ENCODE results near the gene FRMD3.
"Not testable (repeated sequence)": the region's sequence is repeated elsewhere in the genome, so short reads cannot be mapped to it uniquely, and the experiment has no call there.

Gene FRMD3

DNA sequence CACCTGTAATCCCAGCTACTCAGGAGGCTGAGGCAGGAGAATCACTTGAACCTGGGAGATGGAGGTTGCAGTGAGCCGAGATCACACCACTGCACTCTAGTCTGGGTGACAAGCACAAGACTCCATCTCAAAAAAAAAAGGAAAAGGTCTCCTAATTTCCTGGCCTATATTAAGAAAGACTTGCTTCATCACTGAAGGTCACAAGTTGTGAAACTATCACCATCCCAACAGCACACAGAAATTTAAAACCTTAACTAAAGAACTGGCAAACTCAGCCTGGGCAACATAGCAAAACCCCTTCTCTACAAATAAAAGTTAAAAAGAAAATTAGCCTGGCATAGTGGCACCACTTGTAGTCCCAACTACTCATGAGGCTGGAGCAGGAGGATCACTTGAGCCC is 17.2 kb downstream of the FRMD3 start:
- no peak for DNase-seq

DNA sequence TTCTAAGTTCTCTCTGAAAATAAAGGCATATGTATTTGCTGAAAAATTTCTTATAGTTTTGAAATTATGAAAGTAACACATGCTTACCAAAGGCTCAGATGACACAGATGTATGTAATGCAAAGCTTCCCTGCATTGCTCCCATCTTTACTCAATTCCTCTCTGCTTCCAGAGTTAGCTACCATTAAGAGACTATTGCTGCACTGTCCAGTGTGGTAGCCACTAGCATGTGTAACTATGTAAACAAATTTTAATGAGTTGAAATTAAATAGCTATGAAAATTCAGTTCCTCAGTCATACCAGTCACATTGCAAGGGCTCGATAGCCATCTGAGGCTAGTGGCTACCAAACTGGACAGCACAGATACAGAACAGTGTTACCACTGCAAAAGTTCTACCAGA is 17.9 kb downstream of the FRMD3 start:
- DNase-seq = no peak

DNA sequence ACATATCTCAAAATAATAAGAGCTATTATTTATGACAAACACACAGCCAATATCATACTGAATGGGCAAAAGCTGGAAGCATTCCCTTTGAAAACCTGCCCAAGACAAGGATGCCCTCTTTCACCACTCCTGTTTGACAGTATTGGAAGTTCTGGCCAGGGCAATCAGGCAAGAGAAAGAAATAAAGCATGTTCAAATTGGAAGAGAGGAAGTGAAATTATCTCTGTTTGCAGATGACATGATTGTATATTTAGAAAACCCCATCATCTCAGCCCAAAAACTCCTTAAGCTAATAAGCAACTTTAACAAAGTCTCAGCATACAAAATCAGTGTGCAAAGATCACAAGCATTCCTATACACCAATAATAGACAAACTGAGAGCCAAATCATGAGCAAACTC is 20.2 kb downstream of the FRMD3 start:
- not testable (repeated sequence) for DNase-seq

DNA sequence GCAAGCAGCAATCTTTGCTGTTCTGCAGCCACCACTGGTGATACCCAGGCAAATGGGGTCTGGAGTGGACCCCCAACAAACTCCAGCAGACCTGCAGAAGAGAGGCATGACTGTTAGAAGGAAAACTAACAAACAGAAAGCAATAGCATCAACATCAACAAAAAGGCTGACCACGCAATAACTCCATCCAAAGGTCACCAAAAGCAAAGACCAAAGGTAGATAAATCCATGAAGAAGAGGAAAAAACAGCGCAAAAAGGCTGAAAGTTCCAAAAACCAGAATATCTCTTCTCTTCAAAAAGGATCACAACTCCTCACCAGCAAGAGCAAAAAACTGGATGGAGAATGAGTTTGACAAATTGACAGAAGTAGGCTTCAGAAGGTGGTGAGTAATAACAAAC is 23.4 kb downstream of the FRMD3 start:
- no peak for DNase-seq

DNA sequence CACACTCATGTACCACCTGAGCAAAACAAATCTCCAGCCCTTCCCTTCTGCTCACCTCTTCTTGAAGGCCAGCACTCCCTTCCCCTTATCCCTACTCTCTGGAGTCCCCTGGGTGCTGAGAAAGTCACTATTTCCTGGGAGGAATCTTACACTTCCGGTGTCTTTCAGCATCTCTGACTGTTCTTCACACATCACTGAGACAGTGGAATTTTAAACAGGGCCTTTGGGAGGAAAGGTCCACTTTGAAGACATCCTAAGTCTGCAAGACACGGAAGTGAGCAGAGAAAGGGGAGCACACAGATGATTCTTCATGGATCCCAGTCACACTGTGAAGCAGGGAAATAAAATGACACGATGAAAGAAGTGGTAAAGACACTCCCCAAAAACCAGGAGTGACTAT is 25.6 kb downstream of the FRMD3 start:
- DNase-seq = no peak

DNA sequence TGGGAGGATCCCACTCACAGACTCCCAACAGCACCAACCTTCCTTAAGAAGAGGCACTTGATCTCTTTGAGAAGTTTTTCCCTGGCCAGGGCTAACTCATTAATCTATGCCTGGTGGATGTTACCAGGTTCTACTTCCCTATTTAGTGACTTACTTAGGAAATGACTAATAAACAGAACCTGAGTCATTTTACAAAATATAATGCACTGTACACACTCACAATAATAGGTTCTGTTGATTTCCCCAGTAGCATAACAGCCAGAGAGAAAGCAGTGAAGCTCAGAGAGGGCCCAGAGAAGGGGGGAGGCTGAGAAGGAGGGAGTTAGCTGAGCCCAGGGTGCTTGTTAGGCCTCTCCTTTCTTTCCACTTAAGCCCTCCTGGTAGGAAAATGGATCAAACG is 27.1 kb downstream of the FRMD3 start:
- no peak for DNase-seq

DNA sequence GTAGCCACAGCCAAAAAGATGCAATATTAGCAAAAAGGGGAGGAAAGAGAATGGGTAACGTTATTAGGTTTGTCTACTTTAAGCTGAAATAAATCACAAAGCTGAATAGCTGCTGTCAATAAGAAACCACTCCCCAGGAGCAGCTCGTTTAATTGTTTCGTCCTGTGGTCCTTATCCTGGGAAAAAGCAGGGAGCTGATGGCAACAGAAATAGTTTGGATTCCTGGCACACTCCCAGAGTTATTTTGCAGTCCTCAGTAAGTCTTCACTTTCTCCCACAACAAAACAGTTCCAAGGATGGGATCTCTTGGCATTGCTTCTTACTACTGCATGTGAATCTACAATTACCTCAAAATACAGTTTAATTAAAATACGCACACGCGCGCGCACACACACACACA is 28.8 kb downstream of the FRMD3 start:
- DNase-seq = no peak

DNA sequence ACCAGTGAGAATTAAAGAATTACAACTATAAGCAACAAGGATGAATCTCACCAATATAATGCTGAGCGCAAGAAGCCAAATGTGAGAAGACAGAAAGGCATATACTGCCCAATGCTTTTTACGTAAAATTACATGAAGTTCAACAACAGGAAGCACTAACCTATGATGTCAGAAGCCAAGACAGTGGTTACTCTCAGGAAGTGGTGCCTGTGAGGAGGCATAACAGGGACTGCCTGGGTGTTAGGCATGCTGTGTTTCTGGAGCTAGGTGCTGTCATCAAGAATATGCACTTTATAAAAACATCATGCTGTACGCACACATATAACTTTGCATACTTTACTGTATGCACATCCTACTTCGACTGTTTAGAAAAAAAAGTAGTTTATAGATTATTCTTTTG is 30.1 kb downstream of the FRMD3 start:
- DNase-seq = no peak

DNA sequence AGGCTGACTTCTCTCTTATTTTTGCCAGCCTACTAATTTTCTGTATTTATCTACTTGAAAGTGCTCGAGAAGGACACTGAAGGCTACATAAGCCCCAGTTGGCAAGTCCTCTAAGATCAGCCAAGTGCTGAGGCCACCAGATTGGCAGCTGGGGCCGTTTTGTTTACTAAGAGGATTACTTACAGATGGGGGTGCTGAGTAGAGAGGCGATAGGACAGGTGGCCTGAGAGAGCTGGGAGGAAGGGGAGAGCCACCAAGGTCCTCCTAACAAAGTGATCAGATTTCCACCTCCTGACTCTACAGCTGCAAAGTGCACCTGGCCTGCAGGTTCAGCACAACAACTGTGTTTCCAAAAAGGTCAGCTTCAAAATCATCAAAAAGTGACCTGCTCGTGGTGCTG is 32.9 kb downstream of the FRMD3 start:
- no peak for DNase-seq

DNA sequence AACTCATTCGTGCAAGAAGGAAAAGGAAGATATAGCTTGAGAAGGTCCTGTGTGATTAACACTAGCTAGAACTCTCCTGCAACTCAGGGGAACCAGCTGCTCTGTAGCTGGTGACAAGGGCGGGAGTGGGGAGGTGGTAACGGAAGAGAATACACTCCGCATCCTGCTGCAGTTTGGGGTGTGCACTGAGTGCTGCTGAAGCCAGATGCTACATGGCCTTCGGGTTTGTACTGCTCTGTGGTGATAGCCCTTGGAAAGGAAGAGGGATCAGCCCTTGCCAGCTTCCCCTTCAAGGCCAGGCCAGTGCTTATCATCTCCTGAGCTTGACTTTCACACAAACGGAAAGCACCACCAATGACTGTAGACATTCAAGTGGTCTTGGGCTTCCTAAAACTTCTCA is 34.3 kb downstream of the FRMD3 start:
- DNase-seq = no peak

DNA sequence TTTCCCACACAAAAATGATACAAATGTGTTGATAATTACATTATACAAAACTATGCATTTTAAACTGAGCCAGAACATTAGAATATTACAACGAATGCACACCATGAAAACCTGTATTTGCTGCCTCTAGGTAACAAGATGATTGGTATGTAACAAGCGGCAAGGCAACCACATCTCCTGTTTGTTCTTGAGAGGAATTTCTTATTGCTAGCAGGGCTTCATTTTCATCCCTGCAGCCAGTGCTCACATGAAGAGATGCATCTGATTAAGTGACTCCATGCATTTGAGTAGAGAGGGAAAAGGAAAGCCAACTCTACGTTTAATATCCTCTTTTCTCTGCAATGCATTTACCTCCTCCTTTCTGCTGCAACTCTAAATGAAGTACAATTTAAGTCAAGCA is 36.6 kb downstream of the FRMD3 start:
- DNase-seq = no peak

DNA sequence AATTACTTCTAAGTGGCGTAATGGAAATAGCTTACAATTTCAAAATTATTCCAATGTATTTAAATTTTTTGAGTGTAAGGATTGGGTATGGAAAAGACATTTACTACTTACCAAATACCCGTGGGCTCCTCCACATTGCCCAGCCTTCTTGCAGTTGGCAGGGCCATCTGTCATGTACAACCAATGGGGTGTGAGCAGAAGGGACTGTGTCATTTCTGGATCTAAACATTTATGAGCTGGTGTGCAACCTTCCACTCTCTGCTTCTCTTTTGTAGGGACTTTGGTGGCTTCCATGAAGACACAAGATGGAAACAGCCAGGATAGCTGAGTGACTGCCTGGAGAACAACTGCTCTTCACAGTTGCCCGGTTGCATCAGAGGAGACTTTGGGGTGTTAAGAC is 40.8 kb downstream of the FRMD3 start:
- no peak for DNase-seq

DNA sequence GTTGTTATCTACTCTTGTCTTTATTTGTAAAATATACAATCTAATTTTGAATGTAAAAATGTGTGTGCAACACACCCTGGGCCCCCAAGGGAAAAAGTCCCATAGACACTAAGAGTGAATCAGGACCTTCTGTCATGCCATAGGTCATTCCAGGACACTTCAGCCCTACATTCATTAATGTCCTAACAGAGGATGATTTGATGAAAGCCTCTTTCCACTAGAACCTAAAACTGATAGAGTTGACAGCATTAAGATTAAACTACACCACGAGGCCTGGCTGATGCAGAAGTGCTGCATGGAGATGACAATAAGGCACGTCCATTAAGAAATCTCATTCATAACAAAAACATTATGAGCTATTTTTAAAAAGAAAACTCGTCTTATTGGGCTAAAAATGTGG is 46.2 kb downstream of the FRMD3 start:
- DNase-seq = no peak

DNA sequence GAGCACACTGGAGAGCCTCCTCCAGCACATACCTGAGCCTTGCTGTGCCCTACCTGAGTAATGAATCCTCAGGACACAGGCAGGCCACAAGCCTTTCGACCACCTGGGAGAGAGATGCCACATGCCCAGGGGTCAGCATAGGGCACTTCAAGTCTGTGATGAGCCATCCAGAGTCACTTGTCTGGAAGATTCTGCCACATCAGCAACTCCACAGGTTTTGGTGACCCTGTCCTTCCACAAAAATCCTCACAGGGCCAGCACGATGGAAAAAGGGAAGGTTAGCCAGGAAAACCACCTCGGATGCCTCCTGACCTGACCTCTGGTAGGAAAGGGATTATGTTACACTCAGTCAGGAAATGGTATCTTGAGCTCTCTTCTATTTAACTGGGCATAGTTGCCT is 46.8 kb downstream of the FRMD3 start:
- DNase-seq = no peak

DNA sequence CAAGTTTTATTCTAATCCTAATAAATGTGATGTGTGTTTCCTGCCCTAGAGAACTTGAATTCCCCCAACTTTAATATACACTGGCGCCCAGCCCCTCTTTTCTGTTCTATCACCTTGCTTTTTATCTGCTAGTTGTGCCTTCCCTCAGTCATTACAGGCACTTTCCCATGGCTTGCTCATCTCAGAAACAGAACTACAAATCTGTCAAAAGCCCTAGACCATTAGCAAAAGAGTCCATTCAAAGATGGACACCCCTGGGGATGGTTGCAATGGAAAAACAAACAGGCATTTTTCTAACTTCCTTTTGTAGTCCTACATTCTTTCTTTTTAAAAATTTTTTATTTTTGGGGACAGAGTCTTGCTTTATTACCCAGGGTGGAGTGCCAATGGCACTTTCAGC is 48.2 kb downstream of the FRMD3 start:
- DNase-seq = no peak

DNA sequence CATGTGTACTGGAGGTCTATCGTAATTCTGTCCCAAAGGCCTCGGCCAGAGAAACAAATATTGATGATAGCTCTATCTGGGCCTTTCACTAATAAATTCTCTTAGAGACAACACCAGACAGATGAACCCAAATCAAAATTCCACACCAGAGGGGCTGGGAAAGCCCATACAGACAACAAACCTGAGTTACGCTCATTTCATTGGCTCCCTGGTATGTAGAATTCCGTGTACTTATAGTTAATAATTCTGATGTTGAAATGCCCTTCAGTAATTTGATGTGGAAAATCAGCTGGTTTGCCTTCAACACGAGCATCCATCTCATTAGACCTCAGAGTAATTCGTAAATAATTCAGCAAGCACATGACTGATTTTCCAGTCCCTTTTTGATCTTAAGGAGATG is 53.2 kb downstream of the FRMD3 start:
- no peak for DNase-seq

DNA sequence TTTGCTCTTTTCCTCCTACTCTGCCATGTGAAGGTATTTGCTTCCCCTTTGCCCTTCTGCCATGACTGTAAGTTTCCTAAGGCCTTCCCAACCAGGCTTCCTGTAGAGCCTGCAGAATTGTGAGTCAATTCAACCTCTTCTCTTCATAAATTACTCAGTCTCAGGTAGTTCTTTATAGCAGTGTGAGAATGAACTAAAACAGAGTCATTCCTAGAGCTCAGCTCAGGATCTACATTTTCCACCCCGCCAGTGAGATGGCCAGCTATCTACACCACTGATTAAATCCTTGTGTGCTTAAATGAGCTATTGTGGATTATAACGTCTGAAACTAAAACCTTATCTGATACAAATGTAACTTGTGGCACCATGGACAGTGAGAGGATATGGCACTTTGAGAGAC is 55.0 kb downstream of the FRMD3 start:
- no peak for DNase-seq

DNA sequence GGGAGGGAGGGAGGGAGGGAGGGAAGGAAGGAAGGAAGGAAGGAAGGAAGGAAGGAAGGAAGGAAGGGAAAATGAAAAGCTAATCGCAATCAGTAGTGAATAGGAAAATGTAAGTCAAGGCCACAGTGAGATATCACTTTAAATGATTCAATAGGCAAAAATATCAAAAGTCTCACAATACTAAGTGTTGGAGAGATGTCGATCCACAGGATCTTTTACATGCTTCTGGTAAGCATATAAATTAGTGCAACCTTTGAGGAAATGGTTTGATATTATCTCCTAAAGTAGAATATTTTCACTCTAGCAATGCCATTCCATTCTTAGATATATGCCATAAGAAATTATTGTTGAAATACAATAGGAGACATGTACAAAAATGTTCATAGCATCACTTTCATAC is 58.4 kb downstream of the FRMD3 start:
- DNase-seq = no peak

DNA sequence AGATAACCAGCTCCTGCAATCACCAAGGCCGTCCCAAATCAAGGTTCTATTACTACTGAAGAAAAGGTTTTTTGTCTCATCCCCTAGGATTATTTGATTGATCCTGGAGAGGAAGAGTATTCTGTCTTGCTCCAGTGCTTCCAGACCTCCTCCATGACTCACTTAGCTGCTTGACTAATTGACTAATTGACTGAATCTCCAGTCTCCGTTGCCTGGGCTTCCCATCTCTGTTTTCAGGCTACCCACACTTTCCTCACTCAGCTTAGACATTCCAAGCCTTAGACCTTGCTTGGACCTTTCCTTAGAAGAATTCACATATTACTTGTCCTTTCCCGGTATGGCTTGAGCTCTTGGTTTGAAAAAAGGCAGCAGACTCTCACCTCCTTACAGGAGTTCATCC is 60.6 kb downstream of the FRMD3 start:
- DNase-seq = no peak

DNA sequence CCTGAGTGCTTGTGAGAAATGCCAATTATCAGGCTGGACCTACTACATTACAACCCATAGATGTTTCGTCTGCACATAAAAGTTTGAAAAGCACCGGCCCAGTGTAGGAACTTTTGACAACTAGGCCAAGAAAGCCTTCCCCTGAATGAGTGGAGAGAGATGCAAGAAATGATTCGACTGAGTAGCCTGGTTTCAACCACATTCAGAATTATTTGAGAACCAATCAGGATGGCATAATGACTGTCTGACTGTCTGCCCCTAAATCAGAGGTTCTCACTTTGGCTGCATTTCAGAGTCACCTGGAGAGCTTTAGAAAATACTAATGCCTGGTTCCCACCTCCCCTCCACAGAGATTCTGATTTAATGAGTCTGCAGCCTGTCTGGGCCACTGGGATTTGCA is 61.1 kb downstream of the FRMD3 start:
- no peak for DNase-seq

DNA sequence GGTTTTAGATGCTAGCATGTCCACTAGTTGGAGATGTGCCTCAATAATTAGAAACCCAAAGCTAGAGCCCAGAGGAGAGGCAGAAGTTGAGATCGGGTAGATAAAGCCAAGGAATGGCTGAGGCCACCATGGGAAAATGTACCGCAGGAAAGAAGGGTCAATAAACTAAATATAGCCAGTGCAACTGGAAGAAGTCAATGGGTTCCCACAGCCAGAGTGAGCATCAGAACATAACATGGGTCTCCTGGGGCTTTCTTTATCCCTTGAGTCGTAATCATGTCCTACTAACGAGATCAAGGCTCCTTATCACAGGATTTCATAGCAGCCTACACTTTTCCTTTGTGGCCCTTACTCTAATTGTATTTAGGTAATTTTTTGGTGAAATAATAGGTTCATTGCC is 61.7 kb downstream of the FRMD3 start:
- no peak for DNase-seq

DNA sequence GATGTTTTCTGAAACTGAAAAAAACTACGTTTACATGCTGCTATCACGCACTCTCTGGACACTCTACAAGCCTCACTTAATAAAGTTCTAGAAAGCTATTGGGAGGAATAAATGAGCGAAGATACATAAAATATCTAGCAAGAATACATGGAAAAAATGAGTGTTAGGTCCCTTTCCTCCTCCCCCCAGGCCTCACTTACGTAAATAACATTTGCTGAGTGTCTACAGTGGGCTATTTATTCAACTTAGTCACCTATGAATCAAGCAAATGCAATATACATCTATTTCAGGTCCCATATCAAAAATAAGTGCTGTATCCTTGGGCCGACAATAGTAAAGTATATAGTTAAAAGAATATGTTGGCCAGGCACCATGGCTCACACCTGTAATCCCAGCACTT is 62.5 kb downstream of the FRMD3 start:
- DNase-seq = no peak

DNA sequence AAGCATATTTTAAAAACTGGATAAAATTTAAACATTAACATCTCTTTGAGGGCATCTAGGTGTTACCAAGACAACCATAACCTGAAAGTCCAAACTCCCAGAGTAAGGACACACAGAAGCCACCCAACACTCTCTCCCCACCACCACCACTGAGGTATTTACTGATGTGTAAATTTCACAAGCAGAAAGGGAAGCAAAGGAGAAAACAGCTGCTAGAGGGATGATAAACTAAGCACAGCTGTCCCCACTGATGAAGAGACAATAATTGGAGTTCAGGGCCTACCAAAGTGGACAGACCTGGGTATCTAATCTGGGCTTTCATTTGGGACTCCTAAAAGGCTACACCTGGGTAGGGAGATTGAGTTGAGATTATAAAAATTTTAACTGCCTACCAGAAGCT is 63.6 kb downstream of the FRMD3 start:
- DNase-seq = no peak

DNA sequence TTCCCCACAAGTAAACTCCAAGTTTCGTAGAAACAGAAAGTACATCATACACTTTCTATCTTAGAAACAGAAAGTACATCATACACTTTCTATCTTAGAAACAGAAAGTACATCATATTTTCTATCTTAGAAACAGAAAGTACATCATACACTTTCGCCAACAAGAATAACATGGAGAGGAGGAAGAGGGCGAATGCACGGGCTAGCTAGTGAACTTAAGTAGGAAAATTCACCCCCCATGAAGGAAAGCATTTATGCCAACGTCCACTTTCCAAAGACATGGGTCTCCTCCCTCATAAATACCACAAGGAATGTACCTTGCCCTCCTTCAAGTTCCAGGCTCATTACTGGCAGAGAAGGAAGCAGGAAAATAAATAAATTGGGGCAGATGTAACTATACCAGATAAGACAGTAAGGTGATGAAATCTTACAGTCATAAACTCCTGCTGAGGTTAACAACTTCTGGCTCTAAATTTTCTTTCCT is 64.7 kb downstream of the FRMD3 start:
- DNase-seq = no peak

DNA sequence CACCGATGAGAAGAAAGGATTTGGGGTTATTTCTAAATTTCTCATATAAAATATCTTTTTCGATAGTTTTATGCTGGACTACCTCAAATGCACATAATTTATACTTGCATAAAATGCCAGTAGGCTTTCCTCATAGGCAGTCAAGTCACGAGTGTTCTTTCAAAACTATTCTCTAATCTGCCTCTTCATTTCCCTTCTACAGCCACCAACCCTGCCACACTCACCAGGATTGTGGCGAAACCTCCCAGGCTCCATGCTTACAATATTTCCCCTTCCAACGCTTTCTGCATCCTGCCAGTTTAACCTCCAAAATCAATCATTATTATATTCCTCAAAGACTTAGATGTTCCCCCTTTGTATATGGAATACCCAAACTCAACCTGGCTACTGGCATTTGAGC is 65.4 kb downstream of the FRMD3 start:
- DNase-seq = no peak

DNA sequence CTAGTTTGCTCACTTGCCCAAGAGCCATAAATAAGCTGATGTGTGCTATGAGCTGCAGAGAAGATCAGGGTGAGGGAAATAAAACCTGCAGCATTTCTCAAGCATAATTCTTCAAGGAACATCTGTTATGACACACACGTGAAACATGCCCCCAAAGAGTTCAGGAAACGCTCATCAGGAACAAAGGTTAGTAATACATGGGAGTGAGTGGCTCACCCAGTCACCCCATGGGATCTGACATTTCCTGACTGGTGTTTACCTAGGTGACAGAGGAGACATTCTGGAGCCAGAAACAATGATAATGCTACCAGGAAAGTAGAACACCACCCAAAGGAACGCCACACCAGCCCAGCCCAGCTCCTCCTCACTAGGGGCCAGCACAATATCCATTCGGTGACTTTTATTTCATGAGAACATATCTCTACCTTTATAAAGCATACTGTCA is 66.0 kb downstream of the FRMD3 start:
- DNase-seq = no peak
